Measurements from ENCODE around the gene DOCK3.
"Not testable (repeated sequence)": the region's sequence is repeated elsewhere in the genome, so short reads cannot be mapped to it uniquely, and the experiment has no call there.

DOCK3 gene

GRCh38 chr3:50673931-50674330, 796 bp upstream of the DOCK3 start:
- no peak overlapping the region for H3K4me3 ChIP-seq
- intact Hi-C loops (cut with DNase I; ENCODE audit: low total_unique reads), result loop anchor here (10.0 kb wide), 1 partner anchor 701 kb away; no protein-coding TSS in a partner anchor

GRCh38 chr3:50675179-50676030, 678 bp downstream of the DOCK3 start:
- DNase-seq, result no peak

More at GRCh38 chr3:50673931-50674330, 796 bp upstream of the DOCK3 start:
- H3K27ac ChIP-seq, result no peak overlapping the region
- no peak for DNase-seq
- H3K4me1 ChIP-seq, result peaks cover 0 to 14% (median 9%) of the 10 kb centered on the region in 4 donors
- no peaks in the 10 kb centered on the region for H3K9me3 ChIP-seq
- TF ChIP-seq, protein P1, sequence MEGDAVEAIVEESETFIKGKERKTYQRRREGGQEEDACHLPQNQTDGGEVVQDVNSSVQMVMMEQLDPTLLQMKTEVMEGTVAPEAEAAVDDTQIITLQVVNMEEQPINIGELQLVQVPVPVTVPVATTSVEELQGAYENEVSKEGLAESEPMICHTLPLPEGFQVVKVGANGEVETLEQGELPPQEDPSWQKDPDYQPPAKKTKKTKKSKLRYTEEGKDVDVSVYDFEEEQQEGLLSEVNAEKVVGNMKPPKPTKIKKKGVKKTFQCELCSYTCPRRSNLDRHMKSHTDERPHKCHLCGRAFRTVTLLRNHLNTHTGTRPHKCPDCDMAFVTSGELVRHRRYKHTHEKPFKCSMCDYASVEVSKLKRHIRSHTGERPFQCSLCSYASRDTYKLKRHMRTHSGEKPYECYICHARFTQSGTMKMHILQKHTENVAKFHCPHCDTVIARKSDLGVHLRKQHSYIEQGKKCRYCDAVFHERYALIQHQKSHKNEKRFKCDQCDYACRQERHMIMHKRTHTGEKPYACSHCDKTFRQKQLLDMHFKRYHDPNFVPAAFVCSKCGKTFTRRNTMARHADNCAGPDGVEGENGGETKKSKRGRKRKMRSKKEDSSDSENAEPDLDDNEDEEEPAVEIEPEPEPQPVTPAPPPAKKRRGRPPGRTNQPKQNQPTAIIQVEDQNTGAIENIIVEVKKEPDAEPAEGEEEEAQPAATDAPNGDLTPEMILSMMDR (IDR thresholded peaks at IDR 0.05), result no peak
- H3K36me3 ChIP-seq, result no peaks in the 10 kb centered on the region
- H3K27me3 ChIP-seq, result peaks cover 0 to 26% of the 10 kb centered on the region in 2 donors

DNA sequence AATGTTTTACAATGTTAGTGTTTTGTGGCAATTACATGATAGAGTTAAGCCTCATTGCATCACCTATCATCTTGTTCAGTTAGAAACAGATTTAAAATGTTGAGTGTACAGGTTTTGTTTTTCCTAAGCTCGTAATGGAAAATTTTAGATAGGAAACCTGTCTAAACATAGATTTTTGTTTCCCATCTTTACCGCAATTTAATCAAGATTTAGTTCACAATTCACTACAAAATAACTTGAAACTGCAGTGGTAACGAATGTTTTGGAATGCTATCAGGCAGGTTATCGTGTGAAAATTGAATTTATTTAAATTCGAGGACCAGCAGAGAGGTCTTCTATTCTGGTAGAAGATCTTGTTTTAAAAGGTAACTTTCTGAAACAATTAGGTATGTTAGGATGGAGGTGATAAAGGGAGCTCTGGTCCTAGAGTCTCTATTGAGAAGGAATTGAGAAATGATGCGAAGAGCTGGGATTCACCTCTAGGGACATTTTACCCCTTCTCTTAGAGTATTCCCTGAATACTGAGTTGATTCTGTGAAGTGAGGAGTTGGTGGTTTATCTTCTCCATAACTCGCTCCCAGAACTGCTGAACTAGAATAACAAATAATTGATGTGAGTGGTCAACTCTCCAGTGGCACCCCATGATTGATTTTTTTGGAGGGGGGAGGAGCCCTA, 1.4 kb downstream of the DOCK3 start:
- H3K36me3 ChIP-seq, result no peaks in the 10 kb centered on the region
- TF ChIP-seq, protein P1 (IDR thresholded peaks at IDR 0.05), result no peak
- peaks cover 0 to 35% of the 10 kb centered on the region in 2 donors for H3K27me3 ChIP-seq
- no peak overlapping the region for H3K4me3 ChIP-seq
- no peak for DNase-seq
- no peak overlapping the region for H3K27ac ChIP-seq
- H3K9me3 ChIP-seq, result no peaks in the 10 kb centered on the region
- H3K4me1 ChIP-seq, result peaks cover 0 to 14% (median 9%) of the 10 kb centered on the region in 4 donors
- intact Hi-C loops (cut with DNase I; ENCODE audit: low total_unique reads), result loop anchor here (10.0 kb wide), 1 partner anchor 699 kb away; no protein-coding TSS in a partner anchor

More at GRCh38 chr3:50675179-50676030, 678 bp downstream of the DOCK3 start:
- Histone ChIP-seq H3K36me3 (no peaks in the 10 kb centered on the region), H3K27me3 (peaks cover 0 to 31% of the 10 kb centered on the region in 2 donors), H3K27ac (no peak overlapping the region), H3K4me3 (peak overlapping the region; percentile 53 to 62), H3K9me3 (no peaks in the 10 kb centered on the region), H3K4me1 (peaks cover 0 to 14% (median 9%) of the 10 kb centered on the region in 4 donors)
- intact Hi-C loops (cut with DNase I; ENCODE audit: low total_unique reads), result loop anchor here (10.0 kb wide), 1 partner anchor 699 kb away; no protein-coding TSS in a partner anchor
- TF ChIP-seq, protein P1 (IDR thresholded peaks at IDR 0.05), result peak in 1 of 2 experiments; percentile 26

GRCh38 chr3:50687127-50687751, 12.5 kb downstream of the DOCK3 start:
- TF ChIP-seq, protein P1 (IDR thresholded peaks at IDR 0.05), result no peak
- no peak for DNase-seq

DNA sequence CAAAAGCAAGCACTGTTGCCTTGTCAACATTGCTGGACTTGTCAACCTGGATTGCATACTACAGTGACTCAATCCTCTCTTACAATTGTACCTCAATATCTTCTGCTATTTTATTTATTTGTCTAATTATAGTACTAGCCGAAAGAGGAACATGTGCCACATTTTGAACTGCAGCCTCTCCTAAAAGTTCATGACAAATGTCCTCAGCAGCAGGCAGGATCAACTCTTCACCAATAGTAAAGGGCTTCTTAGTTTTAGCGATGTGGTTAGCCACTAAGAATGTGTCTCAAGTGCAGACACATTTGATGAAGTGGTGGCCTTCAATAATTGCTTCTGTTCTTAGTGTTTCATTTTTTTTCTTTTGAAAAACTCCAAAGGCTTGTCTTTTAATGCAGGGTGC, 13.2 kb downstream of the DOCK3 start:
- H3K36me3 ChIP-seq, result no peaks in the 10 kb centered on the region
- peaks cover 0 to 3% of the 10 kb centered on the region in 2 donors for H3K27me3 ChIP-seq
- TF ChIP-seq, protein P1 (IDR thresholded peaks at IDR 0.05), result no peak
- no peaks in the 10 kb centered on the region for H3K9me3 ChIP-seq
- H3K4me3 ChIP-seq, result no peak overlapping the region
- no peak for DNase-seq
- H3K4me1 ChIP-seq, result no peaks in the 10 kb centered on the region
- no peak overlapping the region for H3K27ac ChIP-seq
- intact Hi-C loops (cut with DNase I; ENCODE audit: low total_unique reads), result no loop called here

More at GRCh38 chr3:50687127-50687751, 12.5 kb downstream of the DOCK3 start:
- no peak overlapping the region for H3K27ac ChIP-seq
- intact Hi-C loops (cut with DNase I; ENCODE audit: low total_unique reads), result no loop called here
- no peaks in the 10 kb centered on the region for H3K4me1 ChIP-seq
- no peaks in the 10 kb centered on the region for H3K36me3 ChIP-seq
- H3K4me3 ChIP-seq, result no peak overlapping the region
- H3K9me3 ChIP-seq, result no peaks in the 10 kb centered on the region
- peaks cover 0 to 10% of the 10 kb centered on the region in 2 donors for H3K27me3 ChIP-seq

DNA sequence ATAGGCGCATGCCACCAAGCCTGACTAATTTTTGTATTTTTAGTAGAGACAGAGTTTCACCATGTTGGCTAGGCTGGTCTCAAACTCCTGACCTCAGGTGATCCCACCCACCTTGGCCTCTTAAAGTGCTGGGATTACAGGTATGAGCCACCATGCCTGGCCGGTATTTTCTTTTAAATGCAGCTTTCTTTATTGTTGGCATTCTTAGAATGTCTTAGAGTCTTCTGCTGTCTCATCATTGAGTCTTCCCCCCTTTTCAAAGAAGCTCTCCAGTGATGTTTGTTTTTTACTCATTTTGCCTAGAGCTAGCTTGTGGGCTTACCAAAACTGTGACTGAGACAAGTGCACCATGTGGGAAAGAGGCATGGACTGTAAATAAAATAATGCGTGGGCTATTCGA, 13.9 kb downstream of the DOCK3 start:
- intact Hi-C loops (cut with DNase I; ENCODE audit: low total_unique reads); H3K27ac ChIP-seq; H3K9me3 ChIP-seq; H3K4me1 ChIP-seq; H3K36me3 ChIP-seq; DNase-seq; H3K27me3 ChIP-seq; H3K4me3 ChIP-seq: not testable (repeated sequence)

Data from tibial artery (tissue), 4 donors.